A673 (cell line): ENCODE measurements around the gene TMEM150A.
"Not testable (repeated sequence)": the region's sequence is repeated elsewhere in the genome, so short reads cannot be mapped to it uniquely, and the experiment has no call there.

Source experiments
- EZH2 ChIP-seq: fragments of 200-600 bp; sonication (generic); IDR thresholded peaks from 2 replicates; pipeline ENCODE4 v1.6.1; 2017; ENCODE audit warnings: borderline replicate concordance, low read depth, mild to moderate bottlenecking, mixed read lengths, antibody characterized with exemption, low read length; ENCODE audit not compliant: poor library complexity, severe bottlenecking
- TF ChIP-seq, protein P1 (sequence below): fragments of 300-800, 200-600 bp; sonication (generic); conservative IDR thresholded peaks from 2 replicates; pipeline ENCODE4 v1.5.1; 2017; ENCODE audit warnings: low read depth, mild to moderate bottlenecking, antibody characterized with exemption, low read length, moderate library complexity, mixed read lengths

DNA sequence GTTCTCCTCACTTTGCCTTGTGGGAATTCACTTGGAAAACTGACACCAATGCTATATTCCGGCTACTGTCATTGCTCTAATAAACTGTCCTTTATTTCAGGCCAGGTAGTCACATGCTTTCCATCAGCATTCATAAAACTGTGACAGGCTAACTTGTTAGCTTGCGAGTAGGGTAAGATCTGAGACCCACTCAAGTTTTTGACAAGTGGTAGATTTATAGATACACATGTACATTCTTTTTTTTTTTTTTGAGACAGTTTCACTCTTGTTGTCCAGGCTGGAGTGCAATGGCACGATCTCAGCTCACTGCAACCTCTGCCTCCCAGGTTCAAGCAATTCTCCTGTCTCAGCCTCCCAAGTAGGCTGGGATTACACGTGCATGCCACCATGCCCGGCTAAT is 15.2 kb upstream of the TMEM150A start:
- TF ChIP-seq, protein P1, sequence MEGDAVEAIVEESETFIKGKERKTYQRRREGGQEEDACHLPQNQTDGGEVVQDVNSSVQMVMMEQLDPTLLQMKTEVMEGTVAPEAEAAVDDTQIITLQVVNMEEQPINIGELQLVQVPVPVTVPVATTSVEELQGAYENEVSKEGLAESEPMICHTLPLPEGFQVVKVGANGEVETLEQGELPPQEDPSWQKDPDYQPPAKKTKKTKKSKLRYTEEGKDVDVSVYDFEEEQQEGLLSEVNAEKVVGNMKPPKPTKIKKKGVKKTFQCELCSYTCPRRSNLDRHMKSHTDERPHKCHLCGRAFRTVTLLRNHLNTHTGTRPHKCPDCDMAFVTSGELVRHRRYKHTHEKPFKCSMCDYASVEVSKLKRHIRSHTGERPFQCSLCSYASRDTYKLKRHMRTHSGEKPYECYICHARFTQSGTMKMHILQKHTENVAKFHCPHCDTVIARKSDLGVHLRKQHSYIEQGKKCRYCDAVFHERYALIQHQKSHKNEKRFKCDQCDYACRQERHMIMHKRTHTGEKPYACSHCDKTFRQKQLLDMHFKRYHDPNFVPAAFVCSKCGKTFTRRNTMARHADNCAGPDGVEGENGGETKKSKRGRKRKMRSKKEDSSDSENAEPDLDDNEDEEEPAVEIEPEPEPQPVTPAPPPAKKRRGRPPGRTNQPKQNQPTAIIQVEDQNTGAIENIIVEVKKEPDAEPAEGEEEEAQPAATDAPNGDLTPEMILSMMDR, result not testable (repeated sequence)
- not testable (repeated sequence) for TF ChIP-seq EZH2
